Chondrocyte (in vitro differentiated cells): Measurements from ENCODE around the gene TACR1. TPM values are rescaled to one million over a fixed set of nuclear protein-coding genes. Genes with fewer than 3 reads are reported as not detected.

Experiments
- DNase-seq: peaks from one replicate; pipeline ENCODE4 v3.0.0; 2021; ENCODE audit warnings: mixed read lengths, low spot score
- H3K27ac Mint-ChIP-seq: one replicate; pipeline ENCODE4 v1.8.0; 2021; ENCODE audit warnings: mild to moderate bottlenecking, moderate library complexity, mixed read lengths; ENCODE audit not compliant: unreplicated experiment
- H3K27me3 Mint-ChIP-seq: 2 replicates; pipeline ENCODE4 v1.8.0; 2021; ENCODE audit warnings: low read depth, mixed read lengths
- H3K36me3 Mint-ChIP-seq: 2 replicates; pipeline ENCODE4 v1.8.0; 2021; ENCODE audit warnings: low read depth, mixed read lengths
- H3K4me1 Mint-ChIP-seq: 2 replicates; pipeline ENCODE4 v1.8.0; 2021; ENCODE audit warnings: low read depth, mild to moderate bottlenecking, mixed read lengths
- H3K4me3 Mint-ChIP-seq: one replicate; pipeline ENCODE4 v1.8.0; 2021; ENCODE audit warnings: mild to moderate bottlenecking, moderate library complexity, mixed read lengths; ENCODE audit not compliant: unreplicated experiment
- H3K9me3 Mint-ChIP-seq: 2 replicates; pipeline ENCODE4 v1.8.0; 2021; ENCODE audit warnings: low read depth, mixed read lengths
- CTCF ChIP-seq: fragments of 200-600 bp; sonication (generic); IDR thresholded peaks from 2 replicates; pipeline ENCODE4 v1.5.0; 2021; ENCODE audit warnings: antibody characterized with exemption, mild to moderate bottlenecking, moderate library complexity
- total RNA-seq: library from RNA; stranded (reverse); gene quantifications from 3 replicates; pipeline ENCODE4 v1.2.1, GENCODE V29; 2021

The TACR1 gene
- total RNA-seq, 1 donor from 2014 or later: not detected

GRCh38 chr2:75022516-75022915, 176.8 kb downstream of the TACR1 start:
- H3K4me3 Mint-ChIP-seq: no peak overlapping the region
- DNase-seq: no peak
- no peaks in the 10 kb centered on the region for H3K27me3 Mint-ChIP-seq
- no peak for TF ChIP-seq CTCF
- H3K4me1 Mint-ChIP-seq: peaks cover 10% of the 10 kb centered on the region
- H3K27ac Mint-ChIP-seq: no peak overlapping the region
- no peaks in the 10 kb centered on the region for H3K9me3 Mint-ChIP-seq
- no peaks in the 10 kb centered on the region for H3K36me3 Mint-ChIP-seq

GRCh38 chr2:75021672-75022071, 177.6 kb downstream of the TACR1 start:
- H3K4me1 Mint-ChIP-seq: peaks cover 10% of the 10 kb centered on the region
- H3K9me3 Mint-ChIP-seq: no peaks in the 10 kb centered on the region
- H3K27me3 Mint-ChIP-seq: no peaks in the 10 kb centered on the region
- H3K4me3 Mint-ChIP-seq: no peak overlapping the region
- no peak for TF ChIP-seq CTCF
- no peak overlapping the region for H3K27ac Mint-ChIP-seq
- no peak for DNase-seq
- H3K36me3 Mint-ChIP-seq: no peaks in the 10 kb centered on the region

- DNase-seq: no peak
- Mint-ChIP-seq H3K9me3 (peaks cover 2% of the 10 kb centered on the region), H3K36me3 (no peaks in the 10 kb centered on the region), H3K27me3 (no peaks in the 10 kb centered on the region), H3K4me3 (no peak overlapping the region), H3K4me1 (peaks cover 10% of the 10 kb centered on the region), H3K27ac (no peak overlapping the region)
- TF ChIP-seq CTCF: no peak
Observed at GRCh38 chr2:75020476-75020875, 178.8 kb downstream of the TACR1 start.

GRCh38 chr2:75019790-75020189, 179.5 kb downstream of the TACR1 start:
- DNase-seq: no peak
- peaks cover 8% of the 10 kb centered on the region for H3K9me3 Mint-ChIP-seq
- no peaks in the 10 kb centered on the region for H3K36me3 Mint-ChIP-seq
- no peaks in the 10 kb centered on the region for H3K27me3 Mint-ChIP-seq
- H3K27ac Mint-ChIP-seq: no peak overlapping the region
- no peak for TF ChIP-seq CTCF
- no peak overlapping the region for H3K4me3 Mint-ChIP-seq
- H3K4me1 Mint-ChIP-seq: peaks cover 10% of the 10 kb centered on the region

- no peak overlapping the region for H3K4me3 Mint-ChIP-seq
- peaks cover 14% of the 10 kb centered on the region for H3K9me3 Mint-ChIP-seq
- no peaks in the 10 kb centered on the region for H3K27me3 Mint-ChIP-seq
- H3K4me1 Mint-ChIP-seq: peaks cover 10% of the 10 kb centered on the region
- no peak for TF ChIP-seq CTCF
- DNase-seq: no peak
- H3K27ac Mint-ChIP-seq: no peak overlapping the region
- H3K36me3 Mint-ChIP-seq: no peaks in the 10 kb centered on the region
Observed at GRCh38 chr2:75018162-75018561, 181.2 kb downstream of the TACR1 start.
